GM10248 (cell line): ENCODE measurements around the gene MGST2.

ENCODE experiments used
- CTCF ChIA-PET: fragments of 300-600 bp; sonication (Branson Sonifier 250); formaldehyde crosslinking; extraction: SDS; loops from one replicate; lab custom pipeline; 2021; ENCODE audit warnings: antibody characterized with exemption; lab: Yijun Ruan, JAX
- POLR2A ChIA-PET: fragments of 350-650 bp; sonication (Branson Sonifier 250); formaldehyde crosslinking; extraction: SDS; loops from one replicate; lab custom pipeline; 2020; ENCODE audit warnings: antibody characterized with exemption; lab: Yijun Ruan, JAX
- DNase-seq: peaks from one replicate; pipeline ENCODE4 v3.0.0; 2012; ENCODE audit errors: extremely low spot score
- TF ChIP-seq, protein P1 (sequence below): IDR thresholded peaks from 2 replicates; pipeline ENCODE4 v1.5.1; 2012; ENCODE audit warnings: mild to moderate bottlenecking, low read depth; ENCODE audit errors: extremely low read depth, missing control alignments, control extremely low read depth

Gene MGST2

DNA sequence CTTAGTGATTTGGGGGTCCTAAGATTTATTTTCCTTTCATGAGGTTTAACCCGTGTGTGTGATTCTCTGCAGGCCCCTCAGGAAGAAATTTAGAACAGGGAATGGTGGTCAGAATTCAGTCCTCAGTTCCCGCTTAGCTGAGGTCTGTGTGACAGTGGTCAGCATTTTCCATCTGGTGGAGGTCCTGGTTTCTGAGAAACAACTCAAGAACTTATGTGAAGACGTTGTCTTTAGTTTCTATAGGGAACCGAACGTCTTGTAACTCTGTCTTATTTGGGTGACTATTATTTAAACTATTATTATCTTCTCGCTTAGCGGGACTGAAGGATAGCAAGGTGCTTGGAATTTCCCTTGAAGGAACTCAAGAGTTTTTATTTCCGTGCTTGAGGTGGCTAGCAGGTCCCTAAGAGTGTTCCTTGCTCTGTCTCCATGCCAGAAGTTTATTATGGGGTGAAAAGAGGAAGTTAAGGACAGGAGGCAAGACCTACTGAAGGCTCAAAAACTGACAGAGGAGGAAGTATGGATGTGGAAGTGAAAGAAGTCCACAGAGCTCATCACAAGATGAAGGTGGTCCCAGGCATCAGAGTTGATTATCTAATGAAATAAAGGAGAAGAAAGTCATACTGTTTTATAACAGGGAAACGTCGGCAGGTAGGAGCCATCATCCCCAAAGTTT, 9.4 kb downstream of the MGST2 start:
- ChIA-PET POLR2A (no interaction called here), CTCF (interaction anchor here (0.7 to 14.3 kb wide), 4 partner anchors 10 to 578 kb away, joined by 3 to 176 read pairs (median 3); partner anchors contain the start of gene MGST2)
- TF ChIP-seq, protein P1, sequence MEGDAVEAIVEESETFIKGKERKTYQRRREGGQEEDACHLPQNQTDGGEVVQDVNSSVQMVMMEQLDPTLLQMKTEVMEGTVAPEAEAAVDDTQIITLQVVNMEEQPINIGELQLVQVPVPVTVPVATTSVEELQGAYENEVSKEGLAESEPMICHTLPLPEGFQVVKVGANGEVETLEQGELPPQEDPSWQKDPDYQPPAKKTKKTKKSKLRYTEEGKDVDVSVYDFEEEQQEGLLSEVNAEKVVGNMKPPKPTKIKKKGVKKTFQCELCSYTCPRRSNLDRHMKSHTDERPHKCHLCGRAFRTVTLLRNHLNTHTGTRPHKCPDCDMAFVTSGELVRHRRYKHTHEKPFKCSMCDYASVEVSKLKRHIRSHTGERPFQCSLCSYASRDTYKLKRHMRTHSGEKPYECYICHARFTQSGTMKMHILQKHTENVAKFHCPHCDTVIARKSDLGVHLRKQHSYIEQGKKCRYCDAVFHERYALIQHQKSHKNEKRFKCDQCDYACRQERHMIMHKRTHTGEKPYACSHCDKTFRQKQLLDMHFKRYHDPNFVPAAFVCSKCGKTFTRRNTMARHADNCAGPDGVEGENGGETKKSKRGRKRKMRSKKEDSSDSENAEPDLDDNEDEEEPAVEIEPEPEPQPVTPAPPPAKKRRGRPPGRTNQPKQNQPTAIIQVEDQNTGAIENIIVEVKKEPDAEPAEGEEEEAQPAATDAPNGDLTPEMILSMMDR, result no peak
- DNase-seq, result no peak

DNA sequence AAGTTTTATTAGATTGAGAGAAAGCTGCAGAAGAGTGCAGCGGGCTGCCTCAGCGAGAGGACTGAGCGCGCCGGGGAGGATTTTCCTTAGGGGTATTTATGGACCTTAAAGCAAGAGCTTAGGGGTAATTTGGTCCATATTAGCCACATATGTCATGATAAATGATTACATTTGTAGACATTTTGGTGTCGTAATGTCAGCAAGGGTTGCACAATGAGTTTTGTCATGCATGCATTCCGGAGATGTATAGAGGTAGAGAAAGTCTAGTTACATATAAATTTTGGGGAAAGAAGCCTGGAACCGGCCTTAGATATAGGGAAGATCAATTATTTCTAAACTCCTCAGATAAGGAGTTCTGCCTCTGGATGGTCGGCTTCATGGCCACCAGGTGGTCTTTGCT, 10.0 kb downstream of the MGST2 start:
- CTCF ChIA-PET, result interaction anchor here (14.3 kb wide), 1 partner anchor 20 kb away, joined by 176 read pairs; no protein-coding TSS in a partner anchor

DNA sequence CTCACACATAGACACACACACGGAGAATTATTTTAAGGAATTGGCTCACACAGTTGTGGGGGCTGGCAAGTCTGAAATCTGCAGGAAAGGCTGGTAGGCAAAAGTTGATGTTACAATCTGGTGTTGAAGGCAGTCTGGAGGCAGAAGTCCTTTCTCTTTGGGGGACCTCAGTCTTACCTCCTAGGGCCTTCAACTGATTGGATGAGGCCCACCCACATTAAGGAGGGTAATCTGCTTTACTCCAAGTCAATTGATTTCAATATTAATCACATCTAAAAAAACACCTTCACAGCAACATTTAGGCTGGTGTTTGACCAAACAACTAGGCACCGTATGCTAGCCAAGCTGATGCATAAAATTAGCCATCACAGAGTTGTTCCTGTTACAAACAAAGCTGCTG, 10.7 kb downstream of the MGST2 start:
- TF ChIP-seq, protein P1, result no peak
- ChIA-PET POLR2A (no interaction called here), CTCF (no interaction called here)
- DNase-seq, result no peak

More for the DNA sequence above, 10.0 kb downstream of the MGST2 start:
- TF ChIP-seq, protein P1, result no peak
- POLR2A ChIA-PET, result no interaction called here
- no peak for DNase-seq

DNA sequence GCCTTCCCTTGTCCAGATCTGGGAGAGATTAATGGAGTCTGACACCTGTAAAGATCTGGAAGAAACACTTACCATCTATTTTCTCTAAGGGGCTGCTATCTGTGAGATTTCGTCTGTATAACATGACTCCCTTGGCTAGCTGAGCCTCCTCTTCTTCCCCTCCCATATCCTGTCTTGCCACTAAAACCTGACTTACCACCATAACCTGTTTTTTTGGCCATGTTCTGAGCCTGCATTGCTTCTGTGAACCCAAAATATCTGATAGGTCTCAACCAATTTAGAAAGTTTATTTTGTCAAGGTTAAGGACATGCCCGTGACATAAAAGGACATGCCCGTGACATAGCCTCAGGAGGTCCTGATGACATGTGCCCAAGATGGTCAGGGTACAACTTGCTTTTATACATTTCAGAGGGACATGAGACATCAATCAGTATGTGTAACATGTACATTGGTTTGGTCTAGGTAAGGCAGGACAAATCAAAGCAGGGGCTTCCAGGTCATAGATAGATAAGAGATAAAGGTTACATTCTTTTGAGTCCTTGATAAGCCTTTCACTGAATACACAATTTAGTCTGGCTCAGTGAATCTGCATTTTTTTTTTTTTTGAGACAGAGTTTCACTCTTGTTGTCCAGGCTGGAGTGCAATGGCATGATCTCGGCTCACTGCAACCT, 11.4 kb downstream of the MGST2 start:
- TF ChIP-seq, protein P1, result no peak
- DNase-seq, result no peak
- ChIA-PET CTCF (no interaction called here), POLR2A (no interaction called here)

DNA sequence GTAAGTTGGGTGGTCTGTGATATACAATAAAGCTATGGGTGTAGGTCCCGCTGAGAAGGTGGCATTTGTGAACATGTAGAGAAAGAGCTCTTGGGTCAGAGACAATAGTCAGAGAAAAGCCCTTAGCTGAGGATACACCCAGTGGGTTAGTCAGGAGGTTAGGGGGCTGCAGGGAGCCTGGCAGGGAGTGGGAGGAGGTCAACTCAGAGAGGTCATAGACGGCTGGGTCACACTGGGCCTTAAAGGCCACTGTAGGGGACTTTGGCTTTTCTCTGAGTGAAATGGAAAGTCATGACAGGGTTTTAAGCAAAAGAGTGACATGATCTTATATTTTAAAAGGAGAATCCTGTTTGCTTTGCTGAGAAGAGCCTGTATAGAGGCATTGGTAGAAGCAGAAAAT, 16.7 kb downstream of the MGST2 start:
- DNase-seq, result no peak
- ChIA-PET CTCF (interaction anchor here (0.8 to 1.3 kb wide), 4 partner anchors 9 to 29 kb away, joined by 3 to 4 read pairs (median 4); partner anchors contain the start of gene MGST2), POLR2A (no interaction called here)
- TF ChIP-seq, protein P1, result no peak

DNA sequence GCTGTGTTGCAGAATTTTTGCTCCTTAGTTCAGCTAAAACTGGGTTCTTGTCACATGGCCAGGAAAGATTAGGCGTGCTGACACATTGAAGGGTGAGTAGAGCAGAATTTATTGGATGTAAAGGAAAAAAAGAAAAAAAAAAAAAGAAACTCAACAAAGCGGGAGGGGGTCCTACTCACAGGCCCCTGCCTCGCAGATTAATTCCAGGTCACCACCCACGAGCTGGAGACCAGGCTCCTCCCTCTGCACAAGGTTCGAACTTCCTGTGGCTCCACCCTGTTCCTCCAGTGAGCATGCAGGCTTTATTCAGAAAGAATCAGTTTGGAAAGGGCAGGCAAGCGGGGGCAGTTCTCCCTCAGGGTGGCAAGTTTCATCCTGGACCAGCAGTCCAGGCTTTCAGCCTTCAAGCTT, 17.1 kb downstream of the MGST2 start:
- ChIA-PET POLR2A (no interaction called here), CTCF (interaction anchor here (1.3 kb wide), 1 partner anchor 29 kb away, joined by 4 read pairs; no protein-coding TSS in a partner anchor)
- DNase-seq, result no peak
- TF ChIP-seq, protein P1, result no peak
